ENCODE data around the gene TSEN34.

Gene TSEN34

GRCh38 chr19:54191011-54191810 lies at the start of gene TSEN34:
TSS of gene TSEN34 (plus strand) at chr19:54191308. CDS start at chr19:54191365, 57 bp downstream.
- DNase-seq (ENCODE audit: low spot score): peak; percentile 93

- no peak for DNase-seq (ENCODE audit: low spot score)
Observed at GRCh38 chr19:54141356-54141755, 49.8 kb upstream of the TSEN34 start.

DNA sequence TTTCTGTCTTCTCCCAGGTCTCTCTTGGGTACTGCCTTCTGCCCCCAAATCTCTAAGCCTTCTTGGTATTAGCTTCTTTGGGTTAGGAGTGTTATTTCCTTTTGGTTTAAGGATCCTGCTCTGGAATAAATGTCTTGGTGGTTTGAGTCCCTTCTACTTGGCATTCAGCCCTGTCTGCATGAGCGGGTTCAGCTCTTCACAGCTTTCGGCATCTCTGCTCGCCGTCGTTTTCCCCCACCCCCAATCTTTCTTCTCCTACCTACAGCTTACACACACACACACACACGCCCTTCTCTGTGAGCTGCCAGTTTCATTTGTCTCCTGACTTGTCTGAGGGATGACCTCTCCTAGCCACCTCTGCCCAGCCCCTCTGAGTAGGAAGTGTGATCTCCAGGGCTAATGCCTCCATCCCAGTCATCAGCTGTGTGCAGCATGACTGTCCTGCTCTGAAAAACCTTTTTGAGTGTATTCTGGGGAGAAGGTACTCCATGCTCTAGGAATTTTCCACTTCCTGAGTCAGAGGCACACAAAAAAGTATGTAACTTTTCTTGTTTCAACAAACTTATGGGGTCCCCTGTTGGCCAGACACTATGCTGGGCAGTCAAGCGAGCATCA lies 48.8 kb upstream of the TSEN34 start:
- DNase-seq (ENCODE audit: low spot score): no peak

- no peak for DNase-seq (ENCODE audit: low spot score)
Observed at GRCh38 chr19:54145541-54146158, 45.5 kb upstream of the TSEN34 start.

DNA sequence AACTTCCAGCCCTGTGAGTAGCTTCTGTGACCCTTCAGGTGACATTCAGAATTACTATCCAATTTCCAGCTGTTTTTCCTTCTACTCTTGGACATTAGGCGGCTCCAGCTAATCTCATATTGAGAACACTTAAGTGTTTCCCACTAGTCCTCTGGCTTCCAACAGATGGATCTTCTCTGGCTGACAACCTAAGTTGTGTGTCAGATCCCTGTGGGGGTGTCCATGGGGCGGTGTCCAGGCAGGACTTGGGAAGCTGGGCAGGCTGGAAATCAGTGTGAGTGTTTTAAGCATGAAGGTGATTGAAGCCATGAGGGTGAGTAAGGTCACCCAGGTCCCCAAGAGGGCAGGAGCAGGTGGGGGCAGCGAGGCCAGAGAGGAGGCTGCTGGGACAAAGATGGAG lies 43.4 kb upstream of the TSEN34 start:
- DNase-seq (ENCODE audit: low spot score): no peak

DNA sequence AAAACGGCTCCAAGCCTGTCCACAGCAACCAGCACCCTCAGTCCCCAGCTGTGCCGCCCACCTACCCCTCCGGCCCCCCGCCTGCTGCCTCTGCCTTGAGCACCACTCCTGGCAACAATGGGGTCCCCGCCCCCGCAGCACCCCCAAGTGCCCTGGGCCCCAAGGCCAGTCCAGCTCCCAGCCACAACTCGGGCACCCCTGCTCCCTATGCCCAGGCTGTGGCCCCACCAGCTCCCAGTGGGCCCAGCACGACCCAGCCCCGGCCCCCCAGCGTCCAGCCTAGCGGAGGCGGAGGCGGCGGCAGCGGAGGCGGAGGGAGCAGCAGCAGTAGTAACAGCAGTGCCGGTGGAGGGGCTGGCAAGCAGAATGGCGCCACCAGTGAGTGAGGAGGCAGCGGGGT lies 43.0 kb upstream of the TSEN34 start:
- no peak for DNase-seq (ENCODE audit: low spot score)

- DNase-seq (ENCODE audit: low spot score): no peak
Observed at GRCh38 chr19:54149021-54149812, 41.9 kb upstream of the TSEN34 start.

DNA sequence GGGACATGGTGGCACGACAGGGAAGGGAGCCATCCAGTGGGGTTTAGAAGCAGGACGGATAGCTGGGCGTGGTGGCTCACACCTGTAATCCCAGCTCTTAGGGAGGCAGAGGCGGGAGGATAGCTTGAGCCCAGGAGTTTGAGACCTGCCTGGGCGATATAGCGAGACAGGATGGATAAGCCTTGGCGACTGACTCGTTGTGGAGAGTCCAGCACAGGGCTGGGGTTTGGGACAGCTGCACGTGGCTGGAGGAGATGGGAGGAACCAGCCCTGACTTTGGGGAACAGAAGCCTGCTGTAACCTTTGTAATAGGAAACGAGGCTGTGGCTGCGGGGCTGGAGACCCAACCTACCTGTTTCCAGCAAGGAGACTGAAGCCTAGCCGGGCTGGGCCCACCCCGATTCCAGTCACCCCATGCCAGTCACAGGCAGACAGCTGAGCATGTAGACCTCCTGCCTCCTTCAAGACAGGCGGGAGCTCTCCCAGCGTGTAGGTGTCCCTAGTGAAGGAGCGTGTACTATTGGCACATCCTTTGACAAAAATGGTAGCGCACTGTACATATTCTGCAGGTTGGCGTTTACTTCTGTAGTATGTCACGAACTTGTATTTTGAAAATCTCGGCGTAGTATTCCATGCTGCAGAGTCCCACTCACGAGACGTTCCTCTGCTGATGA lies 39.6 kb upstream of the TSEN34 start:
- no peak for DNase-seq (ENCODE audit: low spot score)

DNA sequence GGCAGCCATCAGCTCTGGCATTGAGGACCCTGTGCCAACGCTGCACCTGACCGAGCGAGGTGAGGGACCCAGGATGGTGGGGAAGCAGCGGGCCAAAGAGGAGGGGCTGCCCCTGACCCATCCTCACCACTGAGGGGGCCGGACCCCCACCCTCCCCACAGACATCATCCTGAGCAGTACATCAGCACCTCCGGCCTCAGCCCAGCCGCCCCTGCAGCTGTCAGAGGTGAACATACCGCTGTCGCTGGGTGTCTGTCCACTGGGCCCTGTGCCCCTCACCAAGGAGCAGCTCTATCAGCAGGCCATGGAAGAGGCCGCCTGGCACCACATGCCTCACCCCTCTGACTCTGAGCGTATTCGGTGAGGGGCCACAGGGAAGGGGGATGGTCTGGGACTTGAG lies 38.8 kb upstream of the TSEN34 start:
- DNase-seq (ENCODE audit: low spot score): no peak

DNA sequence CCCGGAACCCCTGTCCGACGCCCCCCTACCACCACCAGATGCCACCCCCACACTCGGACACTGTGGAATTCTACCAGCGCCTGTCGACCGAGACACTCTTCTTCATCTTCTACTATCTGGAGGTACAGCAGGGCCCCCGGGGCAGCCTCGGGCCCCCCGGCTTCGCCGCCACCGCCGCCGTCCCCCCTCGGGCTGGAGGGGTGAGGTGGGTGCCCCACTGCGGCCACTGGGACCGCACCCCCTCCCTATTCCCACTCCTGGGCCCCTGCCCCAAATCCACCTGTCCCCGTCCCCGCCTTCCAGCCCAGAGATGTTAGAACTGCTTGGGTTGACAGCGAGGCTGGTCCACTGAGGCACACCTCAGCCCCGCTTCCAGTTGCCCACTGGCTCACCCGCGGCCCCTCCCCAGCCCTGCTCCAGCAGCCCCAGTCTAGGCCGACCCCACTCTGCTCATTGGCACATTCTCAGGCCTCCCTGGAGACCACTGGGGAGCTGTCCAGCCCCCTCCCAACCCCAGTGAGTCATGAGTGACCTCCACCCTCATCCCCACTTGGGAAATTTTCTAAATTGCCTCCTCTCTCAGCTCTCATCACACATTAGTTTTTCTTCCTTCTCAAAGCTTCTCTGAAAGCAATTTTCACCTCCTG lies 38.1 kb upstream of the TSEN34 start:
- DNase-seq (ENCODE audit: low spot score): no peak

- DNase-seq (ENCODE audit: low spot score): no peak
Observed at GRCh38 chr19:54153731-54154326, 37.3 kb upstream of the TSEN34 start.

DNA sequence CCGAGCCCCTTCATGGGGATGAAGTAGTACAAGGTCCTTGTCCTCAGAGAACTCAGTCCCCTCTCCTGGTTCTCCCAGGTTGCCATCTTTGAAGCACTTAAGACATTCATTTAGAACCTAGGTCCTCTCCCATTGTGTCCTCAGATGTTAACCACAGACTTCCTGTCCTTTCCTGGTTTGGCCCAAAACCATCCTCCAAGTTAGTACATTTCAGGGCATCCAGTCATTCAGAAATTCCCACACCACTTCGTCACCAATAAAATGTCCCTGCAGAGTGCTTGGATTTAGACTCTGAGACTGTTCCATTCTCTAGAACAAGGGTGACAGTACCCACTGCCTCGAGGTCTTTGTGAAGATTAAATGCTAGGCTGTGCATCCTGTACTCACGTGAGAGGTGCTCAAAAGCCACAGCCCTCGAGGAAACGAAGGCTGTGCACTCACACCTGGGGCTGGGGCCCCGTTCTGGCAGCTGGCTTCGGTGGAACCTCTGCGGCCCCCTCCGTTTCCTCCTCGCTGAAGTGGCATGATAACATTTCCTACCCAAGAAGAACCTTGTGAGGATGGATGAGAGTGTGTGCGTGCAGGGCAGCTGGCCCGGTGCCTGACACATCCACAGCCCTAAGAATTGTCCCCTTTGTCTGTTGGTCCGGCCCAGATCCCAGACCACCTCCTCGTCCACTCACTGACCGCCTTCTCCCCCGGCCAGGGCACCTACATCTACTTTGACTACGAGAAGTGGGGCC lies 36.3 kb upstream of the TSEN34 start:
- peak; percentile 50 for DNase-seq (ENCODE audit: low spot score)

DNA sequence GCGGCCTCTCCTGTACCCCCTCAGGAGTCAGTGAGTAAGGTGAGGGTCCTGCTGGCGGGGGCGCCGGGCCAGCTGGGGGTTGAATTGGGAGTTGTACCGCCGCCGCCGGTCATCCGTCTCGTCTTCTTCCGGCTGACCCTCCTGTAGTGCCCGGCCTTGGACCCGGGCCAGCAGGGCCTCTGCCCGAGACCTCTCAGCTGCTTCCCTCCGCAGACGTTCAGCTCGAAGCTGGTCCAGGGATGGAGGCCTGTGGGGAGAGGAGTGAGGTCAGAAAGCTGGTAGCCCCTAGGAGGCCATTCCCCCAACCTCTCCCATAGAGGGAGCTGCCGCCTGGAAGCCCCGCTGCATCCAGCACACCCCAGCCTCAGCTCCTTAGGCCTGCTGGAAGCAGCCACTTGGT lies 35.4 kb upstream of the TSEN34 start:
- DNase-seq (ENCODE audit: low spot score): no peak

DNA sequence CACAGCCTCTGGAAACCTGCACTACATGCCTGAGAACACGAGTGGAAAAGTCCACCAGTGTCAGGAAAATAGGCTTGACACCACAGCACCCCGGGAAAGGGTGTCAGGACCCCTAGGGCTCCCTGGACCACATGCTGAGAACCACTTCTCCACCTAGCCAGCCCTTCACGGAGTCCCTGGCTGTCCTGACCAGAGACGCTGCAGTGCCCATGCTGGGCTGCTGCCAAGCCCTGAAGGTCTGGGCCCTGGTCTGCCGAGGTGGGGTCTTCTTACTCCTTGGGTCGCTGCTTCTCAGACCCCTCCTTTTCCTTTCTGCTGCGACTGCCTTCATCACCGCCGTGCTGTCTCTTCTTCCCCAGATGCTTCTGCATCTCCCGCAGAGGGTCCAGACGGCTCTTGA lies 34.6 kb upstream of the TSEN34 start:
- no peak for DNase-seq (ENCODE audit: low spot score)

- DNase-seq (ENCODE audit: low spot score): no peak
Observed at GRCh38 chr19:54156953-54157352, 34.2 kb upstream of the TSEN34 start.

- peak; percentile 72 for DNase-seq (ENCODE audit: low spot score)
Observed at GRCh38 chr19:54158812-54159351, 32.2 kb upstream of the TSEN34 start.

DNA sequence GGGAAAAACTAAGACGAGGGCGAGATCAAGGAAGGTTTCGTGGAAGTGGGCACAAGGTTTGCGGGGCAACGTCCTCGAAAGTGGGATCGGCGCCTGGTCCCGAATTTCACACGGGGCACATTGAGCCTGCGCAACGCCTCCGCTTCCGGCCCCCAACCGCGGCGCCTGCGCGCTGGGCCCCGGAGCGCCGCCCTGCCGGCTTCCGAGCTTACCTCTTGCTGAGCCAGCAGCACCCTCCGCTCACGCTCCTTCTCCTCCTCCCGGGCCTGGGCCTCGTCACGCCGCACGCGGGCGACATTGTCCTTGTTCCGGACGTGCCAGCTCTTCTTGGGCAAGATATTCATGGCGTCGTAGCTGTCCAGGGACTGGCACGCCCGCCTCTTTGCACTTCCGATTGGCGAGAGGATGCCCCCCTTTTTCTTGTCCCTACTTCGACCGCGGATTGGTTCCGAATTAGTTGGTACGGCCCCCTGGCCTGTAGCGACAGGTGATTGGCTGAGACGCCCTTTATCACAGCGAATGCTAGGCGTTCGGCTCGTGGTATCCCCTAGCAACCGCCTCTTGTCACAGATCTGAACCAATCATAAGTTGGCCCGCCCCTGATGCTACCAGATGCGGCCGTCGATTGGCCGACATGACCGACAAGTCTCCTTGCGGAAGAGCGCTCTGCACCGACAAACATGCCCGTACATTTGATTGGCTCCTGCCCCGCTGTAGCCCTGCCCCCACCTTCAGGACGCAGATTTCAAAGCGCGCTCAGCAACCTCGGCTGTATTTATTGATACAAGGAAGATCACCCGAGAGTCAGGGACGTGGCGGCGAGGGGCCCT lies 31.5 kb upstream of the TSEN34 start, which contains the start of gene LENG1:
Gene LENG1, minus strand, starts transcription at position 370 of the 830 bp plus-strand sequence. Its CDS starts 26 bp downstream, at position 344.
- DNase-seq (ENCODE audit: low spot score): peak; percentile 100

- DNase-seq (ENCODE audit: low spot score): no peak
Observed at GRCh38 chr19:54160182-54160811, 30.8 kb upstream of the TSEN34 start.

Measured in NAMALWA (cell line).